ENCODE data around the gene CALML3.

CALML3 gene

GRCh38 chr10:5492322-5492855 lies 32.4 kb upstream of the CALML3 start:
- FAIRE-seq = no peak

GRCh38 chr10:5492929-5493576 lies 31.7 kb upstream of the CALML3 start:
- no peak for FAIRE-seq

- no peak for FAIRE-seq
Measured at GRCh38 chr10:5493691-5494090, 31.1 kb upstream of the CALML3 start.

- no peak for FAIRE-seq
Measured at GRCh38 chr10:5494611-5495010, 30.1 kb upstream of the CALML3 start.

GRCh38 chr10:5496261-5497250 lies 28.2 kb upstream of the CALML3 start:
- no peak for FAIRE-seq

GRCh38 chr10:5497289-5497688 lies 27.5 kb upstream of the CALML3 start:
- FAIRE-seq = no peak

GRCh38 chr10:5497948-5498730 lies 26.6 kb upstream of the CALML3 start:
- no peak for FAIRE-seq

GRCh38 chr10:5498791-5499492 lies 25.8 kb upstream of the CALML3 start:
- no peak for FAIRE-seq

- no peak for FAIRE-seq
Measured at GRCh38 chr10:5499493-5500140, 25.1 kb upstream of the CALML3 start, which contains the start of gene CALML5. Gene CALML5, minus strand, starts transcription at chr10:5499570. Its CDS starts 132 bp downstream, at chr10:5499438.

GRCh38 chr10:5500162-5500670 lies 24.5 kb upstream of the CALML3 start:
- FAIRE-seq = no peak

- no peak for FAIRE-seq
Measured at GRCh38 chr10:5500910-5501309, 23.9 kb upstream of the CALML3 start.

- no peak for FAIRE-seq
Measured at GRCh38 chr10:5502061-5502521, 22.7 kb upstream of the CALML3 start.

- no peak for FAIRE-seq
Measured at GRCh38 chr10:5502571-5503476, 21.9 kb upstream of the CALML3 start.

GRCh38 chr10:5503477-5503835 lies 21.3 kb upstream of the CALML3 start:
- no peak for FAIRE-seq

GRCh38 chr10:5504146-5505072 lies 20.4 kb upstream of the CALML3 start:
- FAIRE-seq = no peak

GRCh38 chr10:5506246-5506645 lies 18.5 kb upstream of the CALML3 start:
- no peak for FAIRE-seq

- FAIRE-seq = no peak
Measured at GRCh38 chr10:5506751-5507648, 17.8 kb upstream of the CALML3 start.

- no peak for FAIRE-seq
Measured at GRCh38 chr10:5507649-5508131, 17.1 kb upstream of the CALML3 start.

Data from TTC549 (cell line).